ENCODE measurements around the gene FOXO4. TPM values are rescaled to one million over a fixed set of nuclear protein-coding genes. Genes with fewer than 3 reads are reported as not detected.

Gene FOXO4
- total RNA-seq, result 3.5 and 4.2 TPM in 2 replicates

GRCh38 chrX:71095555-71095980 lies at the start of gene FOXO4:
TSS of gene FOXO4 (plus strand) at chrX:71095851. CDS start at chrX:71096529, 678 bp downstream.

GRCh38 chrX:71068044-71068918 lies 27.4 kb upstream of the FOXO4 start, which contains the start of gene SNX12:
TSS of gene SNX12 (minus strand) at chrX:71068334. CDS start at chrX:71068306, 28 bp downstream.

GRCh38 chrX:71106427-71106826 lies 10.8 kb downstream of the FOXO4 start, which contains the start of gene CXorf65:
TSS of gene CXorf65 (minus strand) at chrX:71106740. CDS start at chrX:71106556, 184 bp downstream.

DNA sequence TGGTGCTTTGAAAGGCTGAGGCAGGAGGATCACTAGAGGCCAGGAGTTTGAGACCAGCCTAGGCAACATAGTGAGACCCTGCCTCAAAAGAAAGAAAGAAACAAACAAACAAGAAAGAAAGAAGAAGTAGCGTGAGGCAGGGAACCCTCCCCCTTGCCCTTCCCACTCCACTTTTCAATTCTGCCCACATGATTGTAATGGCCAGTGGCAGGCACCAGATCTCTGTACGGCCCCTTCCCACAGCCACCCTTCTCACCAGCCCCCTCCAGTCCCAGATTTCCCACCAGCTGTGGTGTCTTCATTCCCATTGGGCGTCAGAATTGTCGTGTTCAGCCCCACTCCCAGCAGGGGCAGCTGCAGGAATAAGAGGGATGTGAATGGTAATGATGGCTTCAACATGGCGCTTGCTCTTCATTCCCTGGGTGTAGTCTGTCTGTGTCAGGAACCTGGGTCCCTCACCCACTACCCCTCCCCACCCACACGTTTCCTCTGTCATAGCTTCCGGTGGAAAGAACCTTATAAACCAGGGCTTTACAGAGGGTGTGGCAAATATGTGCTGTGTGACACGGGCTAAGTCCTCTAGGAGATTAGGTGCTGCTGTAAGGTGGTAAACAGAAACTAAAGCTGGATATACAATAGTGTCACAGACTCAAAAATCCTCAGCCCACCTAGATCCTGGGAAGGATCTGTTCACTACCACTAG lies 15.6 kb downstream of the FOXO4 start, which contains the start of gene IL2RG:
Gene IL2RG, minus strand, starts transcription at position 437 of the 703 bp plus-strand sequence. Its CDS starts 38 bp downstream, at position 399.

GRCh38 chrX:71118032-71118984 lies 22.7 kb downstream of the FOXO4 start, which contains the start of gene MED12:
TSS of gene MED12 (plus strand) at chrX:71118596. CDS start at chrX:71118755, 159 bp downstream.

DNA sequence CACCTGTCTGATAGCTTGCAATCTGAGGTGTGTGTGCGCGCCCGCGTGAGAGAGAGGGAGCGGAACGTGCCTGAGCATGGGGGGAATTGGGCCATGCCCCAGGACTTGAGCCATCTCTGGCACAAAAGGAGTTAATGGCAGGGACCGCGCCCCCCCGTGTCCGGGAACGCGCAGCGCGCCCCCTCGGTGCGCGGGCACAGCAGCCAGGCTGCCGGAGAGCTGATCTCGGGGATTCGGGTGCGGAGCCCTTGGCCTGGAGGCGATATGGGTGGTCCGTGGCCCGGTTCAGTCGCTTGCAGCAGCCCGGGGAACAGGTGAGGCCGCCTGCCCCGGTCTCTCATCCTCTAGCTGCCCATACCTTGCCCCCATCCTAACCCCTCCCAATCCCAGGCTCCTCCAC lies 49.0 kb downstream of the FOXO4 start, which contains the start of gene NLGN3:
Gene NLGN3, plus strand, starts transcription at position 191 of the 400 bp plus-strand sequence. CDS start 2,909 bp downstream, outside the sequence.

Other genes with a start within 250 kb of the FOXO4 start
- 1.5 TPM in 1 of 2 replicates, not detected in the other for gene TEX11, start 187.1 kb upstream of the FOXO4 start, total RNA-seq
- gene SLC7A3, start 164.8 kb upstream of the FOXO4 start, total RNA-seq, result not detected in 2 replicates
- 63.2 and 71.5 TPM in 2 replicates for gene SNX12, start 27.5 kb upstream of the FOXO4 start, total RNA-seq
- not detected in 2 replicates for gene CXorf65, start 10.9 kb downstream of the FOXO4 start, total RNA-seq
- gene IL2RG, start 15.7 kb downstream of the FOXO4 start, total RNA-seq, result not detected in 2 replicates
- 26.1 and 34.4 TPM in 2 replicates for gene MED12, start 22.7 kb downstream of the FOXO4 start, total RNA-seq
- under 0.01 and 0.23 TPM in 2 replicates for gene NLGN3, start 49.0 kb downstream of the FOXO4 start, total RNA-seq
- not detected in 2 replicates for gene GJB1, start 127.4 kb downstream of the FOXO4 start, total RNA-seq
- 11.3 and 20.2 TPM in 2 replicates for gene ZMYM3, start 158.3 kb downstream of the FOXO4 start, total RNA-seq
- gene NONO, start 187.8 kb downstream of the FOXO4 start, total RNA-seq, result 285 and 350 TPM in 2 replicates
- 4.2 and 6.0 TPM in 2 replicates for gene ITGB1BP2, start 205.9 kb downstream of the FOXO4 start, total RNA-seq

Measured in smooth muscle cell of the umbilical artery (primary cell).